ENCODE data around the gene MC1R. TPM values are rescaled to one million over a fixed set of nuclear protein-coding genes. Genes with fewer than 3 reads are reported as not detected.

MC1R gene
- total and polyA plus RNA-seq, 8 donors: 1.3 to 11.3 (median 2.9) TPM

Other genes starting within 250 kb of the MC1R start
- 100 to 1,000 TPM in 3 of 5 donors, 10 to 100 TPM in 2; 40.9 to 256 (median 133) TPM for gene CDK10, start 232.2 kb upstream of the MC1R start, total RNA-seq
- 100 to 1,000 TPM in 1 of 3 donors, 10 to 100 TPM in 2; 60.0 to 106 (median 67.1) TPM for gene CDK10, start 232.2 kb upstream of the MC1R start, polyA plus RNA-seq
- 10 to 100 TPM in 3 of 5 donors, 1 to 10 TPM in 1, not detected in 1; 9.7 to 41.4 (median 32.3) TPM for gene SPATA2L, start 217.2 kb upstream of the MC1R start, total RNA-seq
- 10 to 100 TPM; 10.6 to 12.8 (median 12.2) TPM for gene SPATA2L, start 217.2 kb upstream of the MC1R start, polyA plus RNA-seq
- gene VPS9D1, start 198.0 kb upstream of the MC1R start, total RNA-seq: 10 to 100 TPM in 2 of 5 donors, 1 to 10 TPM in 3; 2.7 to 43.2 (median 4.3) TPM
- gene VPS9D1, start 198.0 kb upstream of the MC1R start, polyA plus RNA-seq: 10 to 100 TPM in 2 of 3 donors, 1 to 10 TPM in 1; 6.3 to 23.7 (median 11.4) TPM
- gene ZNF276, start 197.3 kb upstream of the MC1R start, total RNA-seq: 100 to 1,000 TPM in 3 of 5 donors, 10 to 100 TPM in 2; 27.2 to 418 (median 105) TPM
- gene ZNF276, start 197.3 kb upstream of the MC1R start, polyA plus RNA-seq: 10 to 100 TPM; 11.0 to 24.5 (median 13.6) TPM
- 100 to 1,000 TPM in 2 of 5 donors, 10 to 100 TPM in 3; 10.7 to 276 (median 29.3) TPM for gene FANCA, start 102.2 kb upstream of the MC1R start, total RNA-seq
- gene FANCA, start 102.2 kb upstream of the MC1R start, polyA plus RNA-seq: 10 to 100 TPM in 1 of 3 donors, 1 to 10 TPM in 2; 3.8 to 10.4 (median 6.1) TPM
- 100 to 1,000 TPM in 1 of 5 donors, 10 to 100 TPM in 4; 17.3 to 230 (median 35.5) TPM for gene SPIRE2, start 90.4 kb upstream of the MC1R start, total RNA-seq
- gene SPIRE2, start 90.4 kb upstream of the MC1R start, polyA plus RNA-seq: 10 to 100 TPM in 1 of 3 donors, 1 to 10 TPM in 2; 3.9 to 26.0 (median 6.5) TPM
- gene TCF25, start 45.3 kb upstream of the MC1R start, total RNA-seq: 100 to 1,000 TPM; 132 to 748 (median 335) TPM
- gene TCF25, start 45.3 kb upstream of the MC1R start, polyA plus RNA-seq: 100 to 1,000 TPM; 124 to 276 (median 146) TPM
- gene TUBB3, start 4.5 kb downstream of the MC1R start, total RNA-seq: 10 to 100 TPM in 1 of 5 donors, 1 to 10 TPM in 1, under 1 TPM in 1, not detected in 2; 0.29 to 14.5 (median 1.0) TPM
- 1 to 10 TPM; 2.4 to 8.2 (median 5.0) TPM for gene TUBB3, start 4.5 kb downstream of the MC1R start, polyA plus RNA-seq
- gene DEF8, start 29.9 kb downstream of the MC1R start, total RNA-seq: 100 to 1,000 TPM in 1 of 5 donors, 10 to 100 TPM in 4; 26.4 to 329 (median 56.1) TPM
- 10 to 100 TPM; 52.5 to 74.6 (median 61.9) TPM for gene DEF8, start 29.9 kb downstream of the MC1R start, polyA plus RNA-seq
- gene DBNDD1, start 100.6 kb downstream of the MC1R start, total RNA-seq: 10 to 100 TPM in 2 of 5 donors, 1 to 10 TPM in 1, under 1 TPM in 1, not detected in 1; 0.73 to 37.1 (median 15.1) TPM
- 1 to 10 TPM; 5.8 to 9.9 (median 7.3) TPM for gene DBNDD1, start 100.6 kb downstream of the MC1R start, polyA plus RNA-seq
- not detected for gene PRDM7, start 158.5 kb downstream of the MC1R start, total RNA-seq
- not detected for gene PRDM7, start 158.5 kb downstream of the MC1R start, polyA plus RNA-seq

Measured in stomach (tissue), 8 donors.